Cardiac fibroblast (primary cell): ENCODE measurements around the gene SNRNP25.
"Not testable (repeated sequence)": the region's sequence is repeated elsewhere in the genome, so short reads cannot be mapped to it uniquely, and the experiment has no call there.

ENCODE experiments used
- DNase-seq, 2 donors: peaks; one replicate each; pipeline versions ENCODE4 v3.0.0 to v3.0.0-alpha.2; 2010; ENCODE audit warnings: low read depth in 2 of 2
- H3K4me3 ChIP-seq, 2 donors: replicated peaks in 1 of 2; 1 replicate in 1 of 2; 2 replicates in 1 of 2; pipeline ENCODE4 v1.5.1; 2011; ENCODE audit warnings: low read depth in 2 of 2, low read length in 2 of 2, mild to moderate bottlenecking in 2 of 2, moderate library complexity in 1 of 2
- CTCF ChIP-seq: IDR thresholded peaks from one replicate; pipeline ENCODE4 v1.5.1; 2011; ENCODE audit warnings: low read depth, mild to moderate bottlenecking, low read length, inconsistent platforms

SNRNP25 gene

DNA sequence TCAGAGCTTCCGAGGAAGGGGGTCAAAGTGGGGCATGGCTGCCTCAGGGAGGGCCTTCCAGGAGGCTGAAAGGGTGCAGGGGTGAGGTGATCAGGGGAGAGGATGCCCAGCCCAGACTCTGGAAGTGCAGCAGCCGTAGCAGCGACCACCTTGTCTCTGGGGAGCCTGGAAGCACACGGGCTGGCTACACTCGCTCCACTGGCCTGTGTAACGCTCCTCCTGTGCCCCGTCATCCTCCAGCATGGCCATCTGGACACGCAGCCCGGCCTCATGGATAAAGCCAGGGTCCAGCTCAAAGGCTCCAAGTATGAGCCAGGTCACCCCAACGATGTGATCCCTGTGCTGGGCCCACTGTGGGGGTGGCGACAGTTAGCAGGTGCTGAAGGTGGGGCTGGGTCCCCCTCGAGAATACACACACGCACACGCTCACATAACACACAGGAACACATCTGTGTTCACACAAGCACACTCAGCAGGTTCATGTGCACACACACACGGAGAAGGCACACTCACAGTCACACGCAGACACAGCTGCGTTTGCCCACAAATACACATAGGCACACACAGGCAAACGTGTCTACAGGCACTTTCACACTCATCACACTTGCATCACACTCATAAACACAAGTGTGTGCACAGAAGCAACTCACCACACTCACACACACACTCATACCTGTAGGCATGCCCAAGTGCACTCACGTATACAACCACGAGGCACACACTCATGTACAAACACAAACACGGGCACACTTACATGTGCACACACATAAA is 19.6 kb upstream of the SNRNP25 start:
- H3K4me3 ChIP-seq: no peak overlapping the region
- no peak for TF ChIP-seq CTCF
- no peak for DNase-seq

GRCh38 chr16:34648-34987 is 19.0 kb upstream of the SNRNP25 start:
- no peak overlapping the region for H3K4me3 ChIP-seq
- DNase-seq: no peak
- no peak for TF ChIP-seq CTCF

- no peak for DNase-seq
- TF ChIP-seq CTCF: no peak
- no peak overlapping the region for H3K4me3 ChIP-seq
These were observed 18.5 kb upstream of the SNRNP25 start for GRCh38 chr16:35011-35677.

DNA sequence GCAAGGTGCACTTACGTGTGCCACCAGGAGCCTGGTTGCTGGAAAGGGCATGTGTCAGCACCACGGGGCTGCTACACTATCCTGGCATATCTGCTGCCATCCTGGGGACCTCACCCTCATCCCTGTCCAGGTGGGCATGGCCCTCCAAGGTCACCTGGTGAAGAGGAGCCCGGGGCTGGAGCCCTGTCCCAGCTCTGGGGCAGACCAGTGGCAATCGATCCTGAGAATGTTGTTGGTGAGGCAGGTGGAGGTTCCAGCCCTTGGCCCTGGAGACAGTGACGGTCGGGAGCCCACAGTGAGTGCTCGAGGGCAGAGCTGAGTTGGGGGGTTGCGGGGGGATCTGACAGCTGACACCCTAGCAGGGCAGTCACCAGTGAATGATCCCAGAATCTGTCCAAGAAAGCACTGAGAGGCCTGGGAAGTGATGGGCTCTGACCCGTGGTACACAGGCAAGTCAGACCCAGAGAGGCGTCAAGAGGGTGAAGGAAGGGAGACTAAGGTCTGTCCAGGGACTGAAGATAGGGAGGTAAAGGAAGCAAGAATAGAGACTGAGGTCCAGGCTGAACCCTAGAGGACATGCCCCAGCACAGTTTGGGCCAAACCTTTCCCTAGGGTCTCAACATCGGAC is 17.8 kb upstream of the SNRNP25 start:
- DNase-seq: no peak
- H3K4me3 ChIP-seq: no peak overlapping the region
- no peak for TF ChIP-seq CTCF

- DNase-seq: no peak
- no peak for TF ChIP-seq CTCF
- no peak overlapping the region for H3K4me3 ChIP-seq
These were observed 17.2 kb upstream of the SNRNP25 start for GRCh38 chr16:36336-36984.

- H3K4me3 ChIP-seq: no peak overlapping the region
- DNase-seq: no peak
- no peak for TF ChIP-seq CTCF
These were observed 16.1 kb upstream of the SNRNP25 start for GRCh38 chr16:37511-37910.

DNA sequence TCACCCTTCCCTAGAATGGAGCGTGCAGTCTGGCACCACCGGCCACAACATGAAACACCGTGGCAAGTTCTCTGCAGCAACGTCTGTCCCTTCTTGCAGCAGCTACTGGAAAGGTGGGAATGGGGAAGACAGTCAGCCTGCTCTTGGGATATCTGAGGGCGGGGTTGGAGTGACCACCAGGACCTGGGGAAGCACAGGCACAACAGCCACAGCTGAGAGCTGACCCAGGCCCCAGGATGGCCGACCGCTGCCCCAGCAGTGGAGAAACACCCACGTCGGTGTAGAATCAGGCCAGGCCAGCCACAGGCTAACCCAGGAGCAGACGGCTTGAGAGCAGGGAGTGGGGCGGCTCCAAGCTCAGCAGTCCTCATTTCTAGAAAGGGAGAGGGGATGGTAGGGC is 15.4 kb upstream of the SNRNP25 start:
- H3K4me3 ChIP-seq, DNase-seq: not testable (repeated sequence)
